RWPE1 (cell line): ENCODE results near the gene SLC23A3.
A peak's percentile ranks its signal among the peaks of the same experiment; 100 is the strongest.

Experiments used
- CTCF ChIA-PET: fragments of 350-600 bp; sonication (Branson Sonifier 250); formaldehyde crosslinking; extraction: SDS; loops from one replicate; lab custom pipeline; 2021; lab: Yijun Ruan, JAX
- POLR2A ChIA-PET: fragments of 400-600 bp; formaldehyde crosslinking; extraction: SDS; loops from one replicate; lab custom pipeline; 2020; ENCODE audit warnings: antibody characterized with exemption; ENCODE audit not compliant: low non-redundant PET; lab: Yijun Ruan, JAX
- DNase-seq: peaks from one replicate; pipeline ENCODE4 v3.0.0; 2012; ENCODE audit warnings: low spot score
- H3K27ac ChIP-seq: fragments of 450-650 bp; 2 replicates; pipeline ENCODE4 v1.5.1; 2017
- TF ChIP-seq, protein P1 (sequence below): fragments of 450-650 bp; conservative IDR thresholded peaks from 2 replicates; pipeline ENCODE4 v1.5.1; 2017; ENCODE audit warnings: low read depth, mild to moderate bottlenecking

Gene SLC23A3

GRCh38 chr2:219149667-219150066 lies 20.2 kb downstream of the SLC23A3 start:
- no peak overlapping the region for H3K27ac ChIP-seq
- ChIA-PET POLR2A (no interaction called here), CTCF (interaction anchor here (0.6 to 2.0 kb wide), 3 partner anchors 91 to 140 kb away, joined by 3 to 9 read pairs (median 4); no protein-coding TSS in a partner anchor)
- DNase-seq = no peak
- TF ChIP-seq, protein P1, sequence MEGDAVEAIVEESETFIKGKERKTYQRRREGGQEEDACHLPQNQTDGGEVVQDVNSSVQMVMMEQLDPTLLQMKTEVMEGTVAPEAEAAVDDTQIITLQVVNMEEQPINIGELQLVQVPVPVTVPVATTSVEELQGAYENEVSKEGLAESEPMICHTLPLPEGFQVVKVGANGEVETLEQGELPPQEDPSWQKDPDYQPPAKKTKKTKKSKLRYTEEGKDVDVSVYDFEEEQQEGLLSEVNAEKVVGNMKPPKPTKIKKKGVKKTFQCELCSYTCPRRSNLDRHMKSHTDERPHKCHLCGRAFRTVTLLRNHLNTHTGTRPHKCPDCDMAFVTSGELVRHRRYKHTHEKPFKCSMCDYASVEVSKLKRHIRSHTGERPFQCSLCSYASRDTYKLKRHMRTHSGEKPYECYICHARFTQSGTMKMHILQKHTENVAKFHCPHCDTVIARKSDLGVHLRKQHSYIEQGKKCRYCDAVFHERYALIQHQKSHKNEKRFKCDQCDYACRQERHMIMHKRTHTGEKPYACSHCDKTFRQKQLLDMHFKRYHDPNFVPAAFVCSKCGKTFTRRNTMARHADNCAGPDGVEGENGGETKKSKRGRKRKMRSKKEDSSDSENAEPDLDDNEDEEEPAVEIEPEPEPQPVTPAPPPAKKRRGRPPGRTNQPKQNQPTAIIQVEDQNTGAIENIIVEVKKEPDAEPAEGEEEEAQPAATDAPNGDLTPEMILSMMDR = no peak

DNA sequence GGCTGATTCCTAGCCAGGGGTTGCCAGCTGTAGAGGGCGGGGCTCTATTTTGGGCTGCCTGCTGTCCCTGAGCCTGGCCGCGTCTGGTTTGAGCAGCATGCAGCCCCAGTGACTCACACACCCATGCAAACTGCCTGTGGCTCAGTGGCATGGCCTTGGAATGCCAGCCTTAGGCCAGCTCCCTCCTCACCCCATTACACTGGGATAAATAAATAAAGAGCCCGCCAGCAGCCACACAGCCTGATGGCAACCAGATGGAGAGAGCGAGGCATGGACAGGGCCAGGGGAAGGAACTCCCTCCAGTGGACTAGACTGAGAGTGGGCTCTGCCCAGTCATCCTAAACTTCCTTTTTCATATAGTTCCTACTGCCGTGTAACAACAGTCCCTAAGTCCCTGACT lies 27.5 kb downstream of the SLC23A3 start:
- DNase-seq = peak; percentile 57
- H3K27ac ChIP-seq = peak overlapping the region; percentile 34
- TF ChIP-seq, protein P1 = no peak
- ChIA-PET CTCF (interaction anchor here (0.5 to 0.9 kb wide), 4 partner anchors 23 to 468 kb away, joined by 3 to 5 read pairs (median 4); no protein-coding TSS in a partner anchor), POLR2A (no interaction called here)

- TF ChIP-seq, protein P1 = no peak
- POLR2A ChIA-PET = no interaction called here
- CTCF ChIA-PET = no interaction called here
- DNase-seq = no peak
- no peak overlapping the region for H3K27ac ChIP-seq
These were observed 29.1 kb downstream of the SLC23A3 start for GRCh38 chr2:219140722-219141121.

GRCh38 chr2:219133976-219134375 lies 35.9 kb downstream of the SLC23A3 start:
- ChIA-PET CTCF (interaction anchor here (0.5 kb wide), 1 partner anchor 23 kb away, joined by 3 read pairs; no protein-coding TSS in a partner anchor), POLR2A (no interaction called here)
- no peak for DNase-seq
- no peak overlapping the region for H3K27ac ChIP-seq
- TF ChIP-seq, protein P1 = no peak

GRCh38 chr2:219131744-219132143 lies 38.1 kb downstream of the SLC23A3 start:
- no peak overlapping the region for H3K27ac ChIP-seq
- TF ChIP-seq, protein P1 = no peak
- POLR2A ChIA-PET = no interaction called here
- CTCF ChIA-PET = no interaction called here
- no peak for DNase-seq

GRCh38 chr2:219131327-219131726 lies 38.5 kb downstream of the SLC23A3 start:
- TF ChIP-seq, protein P1 = no peak
- POLR2A ChIA-PET = no interaction called here
- no peak overlapping the region for H3K27ac ChIP-seq
- CTCF ChIA-PET = no interaction called here
- no peak for DNase-seq

GRCh38 chr2:219129589-219129988 lies 40.2 kb downstream of the SLC23A3 start:
- ChIA-PET POLR2A (no interaction called here), CTCF (interaction anchor here (1.4 kb wide), 1 partner anchor 10 kb away, joined by 9 read pairs; no protein-coding TSS in a partner anchor)
- TF ChIP-seq, protein P1 = no peak
- no peak for DNase-seq
- no peak overlapping the region for H3K27ac ChIP-seq
